K562 (cell line): ENCODE results near the gene FAM50B. TPM values are rescaled to one million over a fixed set of nuclear protein-coding genes. Genes with fewer than 3 reads are reported as not detected.

Source experiments
- ATAC-seq: fragments of 200-7000 bp; cut with Tn5 transposase; 3 replicates; pipeline ENCODE4 v1.9.1; 2020; ENCODE audit warnings: moderate library complexity
- BruUV-seq: library from RNA; stranded (reverse); fragments of 400-500 nt; replicated peaks from 2 replicates; lab custom pipeline; 2021; lab: Mats Ljungman, UMichigan
- CTCF ChIA-PET: fragments of 300-600 bp; formaldehyde crosslinking; extraction: SDS; loops from one replicate; lab custom pipeline; 2021; ENCODE audit warnings: low intra/inter-chr PET ratio; lab: Yijun Ruan, JAX
- POLR2A ChIA-PET: fragments of 300-600, 350-650 bp; sonication (Branson Sonifier 250); formaldehyde crosslinking; extraction: SDS; loops from one replicate; lab custom pipeline; 2021; ENCODE audit warnings: antibody characterized with exemption, inconsistent platforms; lab: Yijun Ruan, JAX
- DNase-seq, 4 experiments: peaks; one replicate each; pipeline versions ENCODE4 v3.0.0 to v3.0.0-alpha.2; 2011 to 2018; ENCODE audit warnings: low spot score in 3 of 4, mixed read lengths in 3 of 4; ENCODE audit errors: extremely low read depth in 1 of 4
- FAIRE-seq: peaks from 2 replicates; lab custom pipeline; 2011; peaks lifted over from hg19 to GRCh38; lab: Jason Lieb, UNC
- H2AFZ ChIP-seq: 2 replicates; pipeline ENCODE4 v1.6.0; 2011; ENCODE audit warnings: low read depth, low read length, control low read depth, inconsistent platforms
- H3K27ac ChIP-seq: fragments of 200-600 bp; 3 replicates; pipeline ENCODE4 v1.8.0; 2011; ENCODE audit warnings: low read depth, mild to moderate bottlenecking, control low read depth, inconsistent platforms, low read length, moderate library complexity, mixed read lengths; ENCODE audit errors: extremely low read depth
- H3K27me3 ChIP-seq, 2 experiments: fragments of 300-600 bp in 1 of 2; 2 replicates in 1 of 2; 3 replicates in 1 of 2; pipeline versions ENCODE4 v1.6.0 to v1.8.0; 2011; ENCODE audit warnings: inconsistent platforms in 2 of 2, low read length in 2 of 2, mild to moderate bottlenecking in 1 of 2, mixed read lengths in 1 of 2, moderate library complexity in 1 of 2; ENCODE audit not compliant: control insufficient read depth in 2 of 2, insufficient read depth in 2 of 2
- H3K36me3 ChIP-seq: fragments of 300-600 bp; 3 replicates; pipeline ENCODE4 v1.8.0; 2011; ENCODE audit warnings: mild to moderate bottlenecking, low read length, inconsistent platforms; ENCODE audit not compliant: control insufficient read depth, insufficient read depth
- H3K4me1 ChIP-seq, 2 experiments: fragments of 200-600 bp in 1 of 2; replicated peaks in 1 of 2; 2 replicates in 1 of 2; 3 replicates in 1 of 2; pipeline versions ENCODE4 v1.5.1 to v1.8.0; 2011; ENCODE audit warnings: inconsistent platforms in 2 of 2, low read length in 2 of 2, mild to moderate bottlenecking in 1 of 2, mixed read lengths in 1 of 2, moderate library complexity in 1 of 2; ENCODE audit not compliant: control insufficient read depth in 2 of 2, insufficient read depth in 2 of 2
- H3K4me2 ChIP-seq: 2 replicates; pipeline ENCODE4 v1.6.1; 2011; ENCODE audit warnings: low read length, control low read depth, inconsistent platforms, mixed read lengths; ENCODE audit not compliant: insufficient read depth
- H3K4me3 ChIP-seq: fragments of 200-600 bp; sonication (generic), shearing (Covaris generic); 2 replicates; pipeline ENCODE4 v1.5.1; 2016; ENCODE audit warnings: control low read depth, inconsistent platforms
- H3K79me2 ChIP-seq: fragments of 200-600 bp; 3 replicates; pipeline ENCODE4 v1.8.0; 2011; ENCODE audit warnings: low read length, inconsistent platforms; ENCODE audit not compliant: control insufficient read depth, insufficient read depth
- H3K9ac ChIP-seq, 2 experiments: 2 replicates each; pipeline versions ENCODE4 v1.6.0 to v1.6.1; 2011; ENCODE audit warnings: low read depth in 2 of 2, low read length in 2 of 2, control low read depth in 1 of 2, inconsistent platforms in 1 of 2, mild to moderate bottlenecking in 1 of 2, mixed read lengths in 1 of 2; ENCODE audit not compliant: insufficient read depth in 1 of 2
- H3K9me1 ChIP-seq: one replicate; pipeline ENCODE4 v1.6.0; 2011; ENCODE audit warnings: inconsistent platforms, mild to moderate bottlenecking, low read length, moderate library complexity; ENCODE audit not compliant: control insufficient read depth, insufficient read depth
- H3K9me3 ChIP-seq: replicated peaks from 2 replicates; pipeline ENCODE4 v1.5.1; 2011; ENCODE audit warnings: low read depth, low read length, inconsistent platforms; ENCODE audit not compliant: control insufficient read depth, insufficient read depth
- H4K20me1 ChIP-seq: replicated peaks from 2 replicates; pipeline ENCODE4 v1.6.1; 2011; ENCODE audit warnings: low read length, inconsistent platforms, mixed read lengths; ENCODE audit not compliant: control insufficient read depth, insufficient read depth
- ARID1B ChIP-seq: fragments of 450-650 bp; IDR thresholded peaks from 2 replicates; pipeline ENCODE4 v1.6.1; 2016; ENCODE audit warnings: antibody characterized with exemption, mild to moderate bottlenecking, inconsistent platforms
- RBM17 ChIP-seq: fragments of 200-400 bp; formaldehyde crosslinking; IDR thresholded peaks from 2 replicates; pipeline ENCODE4 v1.6.1; 2017; ENCODE audit warnings: low read depth, mild to moderate bottlenecking, low read length, borderline replicate concordance
- RBM39 ChIP-seq: fragments of 200-400 bp; formaldehyde crosslinking; optimal IDR thresholded peaks from 2 replicates; pipeline ENCODE3; 2018; ENCODE audit warnings: low read depth, low read length
- SRSF3 ChIP-seq: fragments of 200-400 bp; formaldehyde crosslinking; IDR thresholded peaks from 2 replicates; pipeline ENCODE4 v1.6.1; 2016; ENCODE audit warnings: mild to moderate bottlenecking, low read length, moderate library complexity; ENCODE audit not compliant: insufficient read depth
- TFE3 ChIP-seq: fragments of 450-650 bp; formaldehyde crosslinking; IDR thresholded peaks from 2 replicates; pipeline ENCODE4 v1.4.0; 2020; ENCODE audit warnings: mild to moderate bottlenecking, mixed read lengths
- ZBED1 ChIP-seq: IDR thresholded peaks from 2 replicates; pipeline ENCODE4 v1.6.1; 2014
- ZFP91 ChIP-seq: sonication (generic); formaldehyde crosslinking; IDR thresholded peaks from 2 replicates; pipeline ENCODE4 v1.8.0; 2022; ENCODE audit warnings: mild to moderate bottlenecking, missing genetic modification reagents
- ZHX1 ChIP-seq: fragments of 150-350 bp; conservative IDR thresholded peaks from 2 replicates; pipeline ENCODE4 v1.6.1; 2014; ENCODE audit warnings: low read length
- ZNF431 ChIP-seq: sonication (generic); formaldehyde crosslinking; IDR thresholded peaks from 2 replicates; pipeline ENCODE4 v1.8.0; 2022; ENCODE audit warnings: mild to moderate bottlenecking, missing genetic modification reagents
- whole genome bisulfite sequencing: fragments of 100-300 bp; shearing (Covaris generic); methylation state at CpG from one replicate; pipeline ENCODE4 v1.1.6; 2016; ENCODE audit warnings: low coverage, mixed read lengths; ENCODE audit not compliant: insufficient coverage; ENCODE audit errors: missing lambda C conversion rate; 5-methylcytosine and 5-hydroxymethylcytosine counted together
- in situ Hi-C: fragments of 300-500 bp; cut with MboI; formaldehyde crosslinking; loops from 4 replicates; pipeline ENCODE4 v1.15.0; 2018; ENCODE audit warnings: inconsistent platforms, mixed read lengths
- intact Hi-C: fragments of 100-400 bp; cut with micrococcal nuclease; formaldehyde crosslinking; loops from 2 replicates; pipeline ENCODE4 v1.14.2; 2022
- polyA plus RNA-seq, 8 experiments: library from polyadenylated mRNA; depleted of rRNA in 4 of 8; stranded (reverse) in 5 of 8; unstranded in 3 of 8; fragments of >200 nt; fragmentation: Nextera tagmentation in 2 of 8; fragmentation: Illumina TruSeq in 1 of 8; extraction: Ambion mirVana in 2 of 8; extraction: Trizol in 1 of 8; gene quantifications; 2 replicates each; pipeline versions ENCODE4 v1.2.1 to v1.2.3, GENCODE V29; 2011 to 2014; ENCODE audit warnings: inconsistent platforms in 1 of 8, missing spikeins in 1 of 8
- total RNA-seq, 7 experiments: library from RNA; depleted of rRNA in 6 of 7; stranded (reverse); fragments of >200 nt in 6 of 7; fragmentation: Illumina TruSeq in 2 of 7; extraction: Trizol in 2 of 7; gene quantifications; 2 replicates each; pipeline versions ENCODE4 v1.2.1 to v1.2.3, GENCODE V29; 2011 to 2021; ENCODE audit warnings: low replicate concordance in 1 of 7

FAM50B gene
- total and polyA plus RNA-seq, 9 of the 15 experiments (the other 6 are each of a cell fraction or from before 2014, with no cell fraction given), result 0.09 to 0.16 (median 0.13) TPM; not detected in 6

GRCh38 chr6:3843379-3844096 lies 5.6 kb upstream of the FAM50B start:
- Histone ChIP-seq H3K27ac (no peak overlapping the region), H2AFZ (no peak overlapping the region), H3K4me2 (no peak overlapping the region), H3K36me3 (no peaks in the 10 kb centered on the region), H4K20me1 (no peaks in the 10 kb centered on the region), H3K27me3 (peaks cover 31 to 45% of the 10 kb centered on the region in 2 experiments), H3K79me2 (no peaks in the 10 kb centered on the region), H3K4me1 (no peaks in the 10 kb centered on the region), H3K4me3 (no peak overlapping the region), H3K9ac (no peak overlapping the region), H3K9me3 (no peaks in the 10 kb centered on the region), H3K9me1 (no peaks in the 10 kb centered on the region)
- WGBS, result 1% methylated on average over 9 of the region's 9 CpGs
- in situ Hi-C loops, result no loop called here
- CTCF ChIA-PET, result no interaction called here
- intact Hi-C loops, result no loop called here
- DNase-seq (no peak), FAIRE-seq (no peak), ATAC-seq (no peak)
- TF ChIP-seq TFE3 (CRISPR knock-in tag), result no peak
- BruUV-seq, result no TSS peak
- POLR2A ChIA-PET, result interaction anchor here (1.7 kb wide), 1 partner anchor 18 kb away, joined by 3 read pairs; no protein-coding TSS in a partner anchor

DNA sequence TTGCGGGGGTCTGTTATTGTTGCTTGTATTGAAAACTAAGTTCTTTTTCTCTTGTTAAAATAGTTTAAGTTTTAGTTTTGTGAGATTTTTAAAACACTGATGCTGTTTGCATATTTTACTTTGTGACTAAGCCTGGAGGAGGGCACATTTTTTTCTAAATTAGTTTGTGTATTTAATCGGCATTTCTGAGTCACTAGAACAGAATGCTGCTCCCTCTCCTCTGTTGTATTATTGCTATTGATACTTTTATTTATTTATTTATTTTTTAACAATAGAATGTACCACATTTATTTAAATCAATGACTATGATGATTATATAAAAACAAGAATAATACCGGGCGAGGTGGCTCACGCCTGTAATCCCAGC lies 5.1 kb upstream of the FAM50B start:
- FAIRE-seq, result no peak
- no peak for ATAC-seq
- no peak overlapping the region for H3K9ac ChIP-seq
- in situ Hi-C loops (no loop called here), intact Hi-C loops (no loop called here)
- no peaks in the 10 kb centered on the region for H3K36me3 ChIP-seq
- no TSS peak for BruUV-seq
- peaks cover 0 to 4% of the 10 kb centered on the region in 2 experiments; a peak in 1 of 5 replicates for H3K4me1 ChIP-seq
- no peaks in the 10 kb centered on the region for H3K9me1 ChIP-seq
- H2AFZ ChIP-seq, result no peak overlapping the region
- H3K9me3 ChIP-seq, result no peaks in the 10 kb centered on the region
- no peaks in the 10 kb centered on the region for H4K20me1 ChIP-seq
- no peak overlapping the region for H3K4me3 ChIP-seq
- no peak overlapping the region for H3K4me2 ChIP-seq
- H3K79me2 ChIP-seq, result no peaks in the 10 kb centered on the region
- H3K27ac ChIP-seq, result no peak overlapping the region
- peaks cover 31 to 42% of the 10 kb centered on the region in 2 experiments for H3K27me3 ChIP-seq
- no peak for DNase-seq
- 3% methylated on average over 5 of the region's 5 CpGs for WGBS
- ChIA-PET POLR2A (no interaction called here), CTCF (no interaction called here)
- TF ChIP-seq RBM39, result no peak
- TF ChIP-seq ZBED1, result no peak
- TF ChIP-seq ZHX1, result no peak
- TF ChIP-seq SRSF3, result no peak
- no peak for TF ChIP-seq RBM17
- TF ChIP-seq ARID1B, result no peak
- TF ChIP-seq ZFP91 (CRISPR knock-in tag), result no peak
- TF ChIP-seq ZNF431 (CRISPR knock-in tag), result no peak
